GM21447 (cell line): ENCODE data around the gene PCNT.
"Not testable (repeated sequence)": the region's sequence is repeated elsewhere in the genome, so short reads cannot be mapped to it uniquely, and the experiment has no call there.

Experiments
- ATAC-seq: cut with Tn5 transposase; IDR thresholded peaks from one replicate; pipeline ENCODE4 v1.9.1; 2021; ENCODE audit not compliant: unreplicated experiment

PCNT gene

DNA sequence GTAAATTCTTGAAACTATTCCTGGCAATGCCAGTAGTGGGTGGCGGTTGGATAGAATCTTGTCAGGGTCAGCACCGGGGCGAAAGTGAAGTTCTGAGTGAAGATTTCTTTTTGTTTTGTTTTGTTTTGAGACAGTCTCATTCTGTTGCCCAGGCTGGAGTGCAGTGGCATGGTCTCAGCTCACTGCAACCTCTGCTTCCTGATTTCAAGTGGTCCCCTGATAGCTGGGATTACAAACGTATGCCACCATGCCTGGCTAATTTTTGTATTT, 33.3 kb downstream of the PCNT start:
- peak; percentile 45 for ATAC-seq

DNA sequence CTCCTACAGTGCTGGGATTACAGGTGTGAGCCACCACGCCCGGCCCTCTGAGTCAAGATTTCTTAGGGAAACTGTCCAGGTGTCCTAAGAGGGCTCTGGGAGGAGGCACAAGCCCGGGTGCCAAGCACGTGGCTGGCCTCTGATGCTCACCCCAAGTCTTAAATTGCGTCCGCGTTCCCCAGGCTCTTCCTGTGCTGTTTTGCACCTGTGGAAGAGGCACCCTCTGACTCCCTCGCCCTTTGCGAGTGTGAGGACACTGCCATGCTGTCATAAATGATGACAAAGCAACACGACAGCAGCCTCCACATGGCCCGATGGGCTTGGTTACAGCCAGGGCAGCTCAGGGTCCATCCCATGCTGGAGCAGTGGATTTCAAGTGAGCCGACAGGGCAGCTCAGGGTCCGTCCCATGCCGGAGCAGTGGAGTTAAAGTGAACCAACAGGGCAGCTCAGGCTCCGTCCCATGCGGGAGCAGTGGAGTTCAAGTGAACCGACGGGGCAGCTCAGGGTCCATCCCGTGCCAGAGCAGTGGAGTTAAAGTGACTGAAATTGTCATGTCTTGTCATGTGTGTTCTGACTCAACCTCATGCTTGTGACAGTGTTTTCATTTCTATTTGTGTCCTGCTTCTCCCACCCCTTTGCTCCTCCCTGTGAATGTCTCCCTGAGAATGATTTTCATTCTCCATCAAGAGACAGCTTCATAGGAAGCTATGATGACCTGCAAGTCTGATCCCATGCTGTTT, 33.9 kb downstream of the PCNT start:
- ATAC-seq, result no peak

DNA sequence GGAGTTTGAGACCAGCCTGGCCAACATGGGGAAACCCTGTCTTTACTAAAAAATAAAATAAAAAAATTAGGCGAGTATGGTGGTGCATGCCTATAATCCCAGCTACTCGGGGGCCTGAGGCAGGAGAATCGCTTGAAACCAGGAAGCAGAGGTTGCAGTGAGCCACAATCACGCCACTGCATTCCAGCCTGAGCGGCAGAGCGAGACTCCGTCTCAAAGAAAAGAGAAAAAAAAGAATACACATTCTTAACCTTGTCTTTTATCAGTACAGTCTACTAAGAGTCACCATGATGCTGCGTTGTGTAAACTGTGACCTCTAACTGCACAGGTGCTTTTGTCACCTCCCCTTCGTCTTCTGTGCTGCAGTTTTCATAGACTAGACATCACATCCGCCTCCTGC, 37.2 kb downstream of the PCNT start:
- no peak for ATAC-seq

DNA sequence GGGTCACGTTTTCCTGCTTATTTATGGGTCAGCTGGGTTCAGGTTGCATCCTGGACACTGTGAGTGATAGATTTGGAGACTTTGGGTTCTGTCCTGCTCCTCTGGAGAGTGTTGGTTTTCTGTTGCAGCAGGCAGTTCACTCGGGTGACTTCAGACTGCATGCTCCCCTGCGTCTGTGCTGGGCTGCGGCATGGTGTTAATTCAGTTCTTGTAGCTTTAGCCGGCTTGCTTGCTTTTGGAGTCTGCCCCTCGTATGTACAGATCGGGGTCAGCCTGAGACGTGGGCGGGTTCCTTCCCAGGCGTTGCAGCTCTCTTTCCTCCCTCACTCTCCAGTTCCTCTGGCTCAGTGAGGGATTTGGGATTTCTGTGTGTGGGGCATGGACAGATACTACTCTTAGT, 38.0 kb downstream of the PCNT start:
- no peak for ATAC-seq

DNA sequence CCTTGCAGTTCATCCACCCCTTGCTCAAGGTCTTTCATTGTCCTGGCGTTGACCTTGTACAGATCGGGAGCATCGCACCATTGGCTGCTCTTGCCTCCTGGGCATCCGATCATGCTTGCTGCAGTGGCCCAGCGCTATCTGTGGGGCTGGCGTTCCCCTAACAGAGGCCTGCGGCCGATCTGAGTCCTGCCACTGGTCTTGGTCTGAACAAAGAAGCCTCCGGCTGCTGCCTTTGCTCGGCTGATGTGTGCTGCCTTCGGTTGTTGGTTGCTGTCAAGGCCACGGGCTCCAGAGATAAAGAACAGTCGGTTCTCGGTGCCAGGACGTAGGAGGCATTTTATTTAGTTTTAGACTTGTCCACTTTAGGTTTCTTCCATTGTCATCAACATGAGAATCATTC, 39.0 kb downstream of the PCNT start:
- ATAC-seq, result no peak

DNA sequence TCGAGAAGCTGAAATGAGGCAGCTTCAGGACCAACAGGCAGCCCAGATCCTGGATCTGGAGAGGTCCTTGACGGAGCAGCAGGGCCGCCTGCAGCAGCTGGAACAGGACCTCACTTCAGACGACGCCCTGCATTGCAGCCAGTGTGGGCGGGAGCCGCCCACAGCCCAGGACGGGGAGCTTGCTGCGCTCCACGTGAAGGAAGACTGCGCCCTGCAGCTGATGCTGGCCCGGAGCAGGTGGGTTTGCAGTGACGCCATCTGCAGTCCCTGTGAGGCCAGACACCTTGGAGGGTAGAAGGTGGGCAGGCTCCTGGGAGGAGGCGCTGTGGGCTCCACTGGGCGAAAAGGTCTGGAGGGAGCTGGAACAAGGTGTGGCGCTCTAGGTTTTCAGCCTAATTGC, 39.7 kb downstream of the PCNT start:
- ATAC-seq, result no peak

DNA sequence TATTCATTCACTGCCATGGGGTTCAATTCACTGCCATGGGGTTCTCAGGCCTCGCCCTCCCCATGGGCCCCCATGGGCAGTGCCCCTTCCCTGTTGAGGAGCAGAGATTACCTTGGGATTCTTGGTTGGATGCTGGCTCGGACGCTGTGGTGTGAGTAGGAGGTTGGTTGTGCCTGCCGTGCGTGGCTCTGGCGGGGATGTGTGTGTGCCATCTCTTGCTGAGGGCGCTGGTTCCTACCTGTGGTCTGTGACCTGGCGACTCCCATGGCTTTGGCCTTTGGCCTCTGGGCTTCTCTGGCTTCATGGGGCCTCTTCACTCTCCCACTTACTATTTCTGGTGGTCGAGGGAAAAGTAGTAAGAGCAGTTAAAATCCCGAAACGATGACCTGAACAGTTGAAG, 42.1 kb downstream of the PCNT start:
- ATAC-seq, result no peak

- ATAC-seq, result no peak
These were observed 42.6 kb downstream of the PCNT start for GRCh38 chr21:46366561-46366960.

DNA sequence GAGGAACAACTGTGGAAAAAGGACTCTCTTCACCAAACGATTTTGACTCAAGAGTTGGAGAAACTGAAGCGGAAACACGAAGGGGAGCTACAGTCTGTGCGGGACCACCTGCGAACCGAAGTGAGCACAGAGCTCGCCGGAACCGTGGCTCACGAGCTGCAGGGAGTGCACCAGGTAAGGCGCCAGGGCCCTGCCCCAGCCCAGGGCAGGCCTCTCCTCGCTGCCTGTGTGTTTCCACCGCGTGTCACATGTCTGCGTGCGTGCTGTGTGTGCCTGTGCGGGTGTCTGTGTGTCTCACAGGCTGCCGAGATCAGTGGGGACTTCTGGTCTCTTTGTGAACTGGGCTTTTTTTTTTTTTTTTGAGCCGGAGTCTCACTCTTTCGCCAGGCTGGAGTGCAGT, 43.0 kb downstream of the PCNT start:
- ATAC-seq, result no peak

- ATAC-seq, result peak; percentile 74
These were observed 44.8 kb downstream of the PCNT start for GRCh38 chr21:46368533-46369285.

- ATAC-seq, result no peak
These were observed 45.7 kb downstream of the PCNT start for GRCh38 chr21:46369520-46370235.

GRCh38 chr21:46371204-46372013, 47.5 kb downstream of the PCNT start:
- ATAC-seq, result no peak

DNA sequence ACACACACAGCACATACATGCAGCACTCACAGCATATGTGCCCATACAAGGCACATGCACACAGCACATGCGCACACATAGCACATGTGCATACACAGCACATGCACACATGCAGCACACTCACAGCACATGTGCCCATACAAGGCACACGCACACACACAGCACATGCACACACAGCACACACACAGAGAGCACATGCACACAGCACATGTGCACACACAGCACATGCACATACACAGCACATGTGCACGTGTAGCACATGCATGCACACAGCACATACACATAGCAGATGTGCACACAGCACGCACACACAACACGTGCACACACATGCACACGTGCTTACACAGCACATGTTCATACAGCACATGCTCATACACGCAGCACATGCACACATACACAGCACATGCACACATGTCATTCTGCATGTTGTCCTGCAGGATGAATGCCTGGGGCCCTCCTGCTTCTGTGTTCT, 48.1 kb downstream of the PCNT start:
- ATAC-seq, result no peak

DNA sequence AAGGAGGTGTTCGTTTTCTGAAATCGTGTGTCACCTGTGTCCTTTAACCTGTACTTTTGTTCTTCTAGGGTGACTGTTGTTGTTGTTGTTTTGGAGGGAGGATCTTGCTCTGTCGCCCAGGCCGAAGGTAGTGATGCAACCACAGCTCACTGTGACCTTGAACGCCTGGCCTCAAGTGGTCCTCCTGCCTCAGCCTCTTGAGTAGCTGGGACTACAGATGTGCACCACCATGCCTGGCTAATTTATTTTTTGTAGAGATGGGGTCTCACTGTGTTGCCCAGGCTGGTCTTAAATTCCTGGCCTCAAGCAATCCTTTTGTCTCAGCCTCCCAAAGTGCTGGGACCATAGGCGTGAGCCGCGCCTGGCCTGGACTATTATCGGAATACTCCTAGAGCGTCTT, 49.0 kb downstream of the PCNT start:
- not testable (repeated sequence) for ATAC-seq

GRCh38 chr21:46374761-46375389, 50.9 kb downstream of the PCNT start:
- no peak for ATAC-seq

DNA sequence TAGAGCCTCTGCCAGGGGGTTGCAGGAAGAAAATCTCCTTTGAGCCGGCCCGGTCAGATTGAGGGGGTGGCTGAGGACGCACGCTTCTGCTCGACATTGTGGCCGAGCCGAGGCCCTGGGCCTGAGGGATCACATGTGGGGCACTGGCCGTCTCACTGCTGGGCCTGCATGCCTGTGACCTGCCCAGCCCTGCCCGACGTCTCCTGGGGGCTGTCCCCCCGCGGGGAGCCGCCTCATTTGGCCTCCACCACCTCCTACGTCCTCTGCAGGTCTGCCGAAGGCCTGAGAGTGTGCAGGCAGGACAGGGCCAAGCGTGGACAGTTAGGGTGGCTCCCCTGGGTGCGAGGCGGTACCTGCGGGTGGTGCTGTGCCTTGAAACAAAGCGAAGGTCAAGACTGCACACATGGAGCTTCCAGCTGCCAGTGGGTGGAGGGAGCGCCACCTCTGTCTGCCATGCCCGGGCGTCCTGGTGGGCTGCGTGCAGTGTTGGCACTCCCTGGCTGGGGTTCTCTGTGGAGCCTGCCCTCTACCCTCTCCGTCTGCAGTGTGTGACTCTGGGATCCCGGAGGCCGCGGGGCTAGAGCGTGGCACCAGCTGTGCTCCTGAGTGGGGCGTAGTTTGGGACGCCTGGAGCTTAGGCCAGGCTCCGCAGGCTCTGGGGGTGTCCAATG, 51.7 kb downstream of the PCNT start:
- ATAC-seq, result no peak

GRCh38 chr21:46376231-46376628, 52.3 kb downstream of the PCNT start:
- ATAC-seq, result no peak

DNA sequence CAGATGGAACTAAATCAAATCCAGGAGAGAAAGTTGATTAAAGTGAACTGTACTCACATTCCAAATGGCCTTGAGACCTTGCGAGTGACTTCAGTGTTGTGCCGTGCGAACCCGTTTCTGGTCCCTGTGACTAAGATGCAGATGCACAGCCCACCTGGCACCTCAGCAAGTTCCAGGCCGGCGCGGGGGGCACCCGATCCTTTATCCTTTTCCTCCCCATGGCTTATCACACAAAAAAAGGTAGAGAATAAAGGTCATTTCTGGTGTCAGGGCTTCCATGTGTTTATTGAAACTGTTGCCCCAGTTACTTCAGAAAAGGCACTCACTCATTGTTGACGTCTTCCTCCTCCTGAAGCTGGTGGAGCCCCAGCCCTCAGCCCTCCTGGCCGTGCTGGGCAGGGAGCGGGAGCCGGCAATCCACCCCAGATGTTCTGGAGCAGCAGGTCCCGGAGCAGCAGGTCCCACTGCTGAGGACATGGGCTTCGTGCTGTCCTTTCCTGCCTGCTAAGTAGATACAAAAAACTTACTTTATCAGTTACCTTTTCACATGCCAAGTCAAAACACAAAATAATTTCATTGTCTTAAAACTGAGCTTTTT, 53.0 kb downstream of the PCNT start:
- ATAC-seq, result no peak

DNA sequence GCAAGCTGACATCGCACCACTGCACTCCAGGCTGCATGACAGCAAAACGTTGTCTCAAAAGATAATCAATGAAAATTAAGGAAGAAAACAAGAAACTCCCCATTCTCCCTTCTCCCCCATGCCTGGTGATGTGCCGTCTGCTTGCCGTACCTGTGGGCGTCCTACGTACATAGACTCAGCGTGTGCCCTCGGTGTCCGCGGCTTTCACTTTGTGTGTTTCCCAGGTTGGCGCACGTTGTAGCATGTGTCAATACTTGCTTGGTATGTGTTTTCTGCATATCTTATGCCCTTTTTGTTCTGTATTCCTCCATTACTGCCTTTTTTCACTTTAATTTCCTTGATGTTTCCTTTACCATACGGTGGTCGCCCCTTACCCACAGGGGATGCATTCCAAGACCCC, 53.8 kb downstream of the PCNT start:
- no peak for ATAC-seq

DNA sequence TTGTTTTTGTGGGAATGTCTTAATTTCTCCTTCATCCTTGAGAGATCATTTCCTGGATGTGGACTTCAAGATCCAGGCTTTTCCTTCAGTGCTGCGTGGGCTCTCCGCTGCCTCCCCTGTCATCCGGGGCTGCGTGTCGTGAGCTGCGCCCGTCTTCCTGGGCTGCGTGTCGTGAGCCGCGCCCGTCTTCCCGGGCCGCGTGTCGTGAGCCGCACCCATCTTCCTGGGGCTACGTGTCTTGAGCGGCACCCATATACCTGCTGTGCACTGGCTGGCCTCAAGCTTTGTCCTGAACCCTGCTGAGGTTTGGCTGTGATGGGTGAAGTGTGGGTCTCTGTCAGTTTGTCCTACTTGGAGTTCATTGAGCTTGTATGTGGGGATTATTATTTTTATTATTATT, 55.1 kb downstream of the PCNT start:
- ATAC-seq, result no peak
